ENCODE measurements around the gene UXT. TPM values are rescaled to one million over a fixed set of nuclear protein-coding genes. Genes with fewer than 3 reads are reported as not detected.
"Not testable (repeated sequence)": the region's sequence is repeated elsewhere in the genome, so short reads cannot be mapped to it uniquely, and the experiment has no call there.

UXT gene
- total RNA-seq, 4 donors from 2014 or later, result 40.5 to 148 (median 77.5) TPM

DNA sequence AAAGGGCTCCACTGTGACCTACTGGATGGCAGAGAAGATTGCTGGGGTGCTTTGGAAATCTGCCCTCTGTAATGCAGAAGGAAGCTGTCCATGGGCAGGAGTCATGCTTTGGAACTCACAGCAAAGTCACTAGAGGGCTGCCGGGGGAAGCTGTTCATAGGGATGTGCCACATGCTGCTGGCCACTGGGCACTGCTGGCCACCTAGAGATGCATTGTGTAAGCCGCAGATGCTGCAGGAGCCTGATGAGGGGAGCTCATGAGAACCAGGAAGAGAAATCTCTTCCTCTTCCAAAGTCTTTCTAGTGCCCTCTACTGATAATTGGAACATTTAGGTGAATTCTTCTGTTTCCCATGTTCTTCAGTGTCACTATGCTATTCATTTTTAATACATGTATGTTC, 31.2 kb upstream of the UXT start:
- Histone ChIP-seq H3K4me3 (no peak overlapping the region), H3K27me3 (no peaks in the 10 kb centered on the region), H3K9me3 (no peaks in the 10 kb centered on the region)

DNA sequence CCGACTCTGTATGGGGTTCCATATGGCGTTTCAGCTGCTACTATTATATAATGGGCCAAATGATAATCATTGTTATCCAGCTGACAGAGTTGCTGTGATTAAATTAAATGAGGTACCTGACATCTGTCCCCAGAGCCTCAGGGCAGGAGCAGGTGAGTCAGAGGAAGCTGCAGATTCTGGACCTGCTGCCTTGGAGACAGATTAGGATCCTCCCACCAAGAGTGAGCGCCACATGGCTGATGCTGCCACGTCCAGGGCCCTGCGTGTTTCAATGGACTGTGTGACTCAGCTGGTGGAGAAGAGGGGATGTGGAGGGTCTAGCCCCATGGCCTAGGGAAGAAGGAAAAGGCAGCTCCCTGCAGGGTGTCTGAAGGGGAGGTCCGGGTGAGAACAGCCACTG, 28.3 kb upstream of the UXT start:
- no peak overlapping the region for H3K27ac ChIP-seq
- H3K36me3 ChIP-seq, result no peaks in the 10 kb centered on the region
- no peaks in the 10 kb centered on the region for H3K27me3 ChIP-seq
- no peaks in the 10 kb centered on the region for H3K4me1 ChIP-seq
- no peaks in the 10 kb centered on the region for H3K9me3 ChIP-seq
- H3K4me3 ChIP-seq, result no peak overlapping the region
- no peak for DNase-seq
- TF ChIP-seq POLR2A (IDR thresholded peaks at IDR 0.05), result no peak
- TF ChIP-seq, protein P1, sequence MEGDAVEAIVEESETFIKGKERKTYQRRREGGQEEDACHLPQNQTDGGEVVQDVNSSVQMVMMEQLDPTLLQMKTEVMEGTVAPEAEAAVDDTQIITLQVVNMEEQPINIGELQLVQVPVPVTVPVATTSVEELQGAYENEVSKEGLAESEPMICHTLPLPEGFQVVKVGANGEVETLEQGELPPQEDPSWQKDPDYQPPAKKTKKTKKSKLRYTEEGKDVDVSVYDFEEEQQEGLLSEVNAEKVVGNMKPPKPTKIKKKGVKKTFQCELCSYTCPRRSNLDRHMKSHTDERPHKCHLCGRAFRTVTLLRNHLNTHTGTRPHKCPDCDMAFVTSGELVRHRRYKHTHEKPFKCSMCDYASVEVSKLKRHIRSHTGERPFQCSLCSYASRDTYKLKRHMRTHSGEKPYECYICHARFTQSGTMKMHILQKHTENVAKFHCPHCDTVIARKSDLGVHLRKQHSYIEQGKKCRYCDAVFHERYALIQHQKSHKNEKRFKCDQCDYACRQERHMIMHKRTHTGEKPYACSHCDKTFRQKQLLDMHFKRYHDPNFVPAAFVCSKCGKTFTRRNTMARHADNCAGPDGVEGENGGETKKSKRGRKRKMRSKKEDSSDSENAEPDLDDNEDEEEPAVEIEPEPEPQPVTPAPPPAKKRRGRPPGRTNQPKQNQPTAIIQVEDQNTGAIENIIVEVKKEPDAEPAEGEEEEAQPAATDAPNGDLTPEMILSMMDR (IDR thresholded peaks at IDR 0.05), result no peak

More for the DNA sequence above, 31.2 kb upstream of the UXT start:
- no peak overlapping the region for H3K27ac ChIP-seq
- no peak for TF ChIP-seq POLR2A (IDR thresholded peaks at IDR 0.05)
- TF ChIP-seq, protein P1 (IDR thresholded peaks at IDR 0.05), result no peak
- no peaks in the 10 kb centered on the region for H3K36me3 ChIP-seq
- DNase-seq, result no peak
- H3K4me1 ChIP-seq, result no peaks in the 10 kb centered on the region

DNA sequence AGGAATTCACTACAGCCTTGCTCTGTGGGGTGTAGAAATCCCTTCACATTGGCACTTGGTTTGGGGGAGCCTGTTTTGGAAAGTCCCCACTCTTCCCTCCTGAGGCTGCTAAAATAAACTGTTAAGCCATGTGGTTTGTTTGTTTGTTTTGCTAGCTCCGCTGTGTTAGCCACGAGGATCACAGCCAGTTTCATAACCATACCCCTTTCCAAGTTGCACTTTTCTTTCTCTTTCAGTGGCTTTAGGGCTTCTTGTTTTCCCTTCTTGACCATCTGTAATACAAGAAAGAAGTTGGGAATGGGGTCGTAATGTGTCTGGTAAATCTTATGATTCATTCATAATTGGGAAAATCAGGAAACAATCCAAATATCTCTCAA, 24.8 kb upstream of the UXT start:
- no peak for DNase-seq
- Histone ChIP-seq H3K36me3 (no peaks in the 10 kb centered on the region), H3K4me1 (no peaks in the 10 kb centered on the region), H3K4me3 (no peak overlapping the region), H3K9me3 (no peaks in the 10 kb centered on the region), H3K27ac (no peak overlapping the region), H3K27me3 (no peaks in the 10 kb centered on the region)
- TF ChIP-seq, protein P1 (IDR thresholded peaks at IDR 0.05), result no peak

DNA sequence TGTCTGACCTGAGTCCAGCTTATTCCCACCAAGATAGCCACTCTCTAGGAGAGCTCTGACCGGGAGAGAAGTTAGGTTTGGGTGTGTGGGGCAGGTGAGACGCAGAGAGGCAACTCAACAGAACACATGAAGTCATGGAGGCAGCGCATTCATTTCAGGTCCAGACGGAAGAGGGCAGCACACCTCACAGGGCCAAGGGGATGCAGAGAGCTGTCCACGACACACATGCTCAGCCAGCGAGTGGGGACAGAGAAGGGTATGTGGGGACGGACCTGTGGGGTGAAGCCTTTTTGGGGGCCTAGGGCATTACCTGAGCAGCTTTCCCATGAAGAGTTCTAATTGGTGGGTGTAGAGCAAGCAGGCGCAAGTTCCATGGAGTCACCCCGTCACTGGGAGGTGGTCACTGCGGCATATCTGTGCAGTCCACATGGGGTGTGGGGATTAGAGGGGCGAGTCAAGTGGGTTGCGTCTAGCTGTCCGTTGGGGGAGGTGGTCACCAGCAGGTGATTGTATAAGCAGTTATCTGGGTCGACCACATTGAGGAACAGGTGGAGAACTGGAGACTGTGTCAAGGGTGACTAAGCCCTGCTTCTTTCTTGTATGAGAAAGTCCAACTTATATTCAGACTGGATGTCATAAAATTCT, 24.3 kb upstream of the UXT start:
- DNase-seq, result no peak
- no peak overlapping the region for H3K4me3 ChIP-seq
- no peaks in the 10 kb centered on the region for H3K9me3 ChIP-seq
- H3K27ac ChIP-seq, result no peak overlapping the region
- no peaks in the 10 kb centered on the region for H3K36me3 ChIP-seq
- H3K27me3 ChIP-seq, result no peaks in the 10 kb centered on the region
- H3K4me1 ChIP-seq, result no peaks in the 10 kb centered on the region
- TF ChIP-seq, protein P1 (IDR thresholded peaks at IDR 0.05), result no peak
- TF ChIP-seq POLR2A (IDR thresholded peaks at IDR 0.05), result no peak

DNA sequence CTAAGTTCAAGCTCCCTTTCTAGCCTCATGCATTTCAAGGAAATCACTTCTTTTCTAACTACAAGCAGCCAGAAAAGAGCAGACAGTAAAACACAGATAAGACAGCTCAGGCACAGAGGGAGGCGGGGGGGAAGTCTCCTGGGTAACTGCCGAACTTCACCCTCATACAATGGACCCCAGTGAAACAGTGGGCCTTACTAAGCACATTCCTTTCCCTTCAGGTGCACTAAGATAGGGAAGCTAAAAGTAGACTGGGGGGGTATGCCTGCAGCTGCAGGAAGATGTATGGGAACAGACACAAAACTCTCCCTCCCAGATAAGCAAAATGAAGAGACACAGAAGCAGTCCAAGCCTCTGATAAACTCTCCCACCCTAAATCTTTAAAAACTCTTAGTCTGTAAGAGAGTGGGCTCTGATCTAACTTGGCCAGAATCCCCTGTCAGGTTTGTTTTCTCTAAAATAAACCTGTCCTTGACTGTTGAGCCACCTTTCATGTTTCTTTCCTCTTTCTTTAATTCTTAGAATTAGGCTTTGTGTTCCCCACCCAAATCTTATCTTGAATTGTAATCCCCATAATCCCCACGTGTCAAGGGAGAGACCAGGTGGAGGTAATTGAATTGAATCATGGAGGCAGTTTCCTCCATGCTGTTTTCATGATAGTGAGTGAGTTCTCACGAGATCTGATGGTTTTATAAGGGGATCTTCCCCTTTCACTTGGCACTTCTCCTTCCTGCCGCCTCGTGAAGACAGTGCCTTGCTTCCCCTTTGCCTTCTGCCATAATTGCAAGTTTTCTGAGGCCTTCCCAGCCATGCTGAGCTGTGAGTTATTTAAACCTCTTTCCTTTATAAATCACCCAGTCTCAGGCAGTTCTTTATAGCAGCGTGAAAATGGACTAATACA, 17.2 kb upstream of the UXT start:
- not testable (repeated sequence) for H3K4me3 ChIP-seq, H3K27me3 ChIP-seq, DNase-seq, H3K9me3 ChIP-seq, H3K27ac ChIP-seq, H3K4me1 ChIP-seq, H3K36me3 ChIP-seq

DNA sequence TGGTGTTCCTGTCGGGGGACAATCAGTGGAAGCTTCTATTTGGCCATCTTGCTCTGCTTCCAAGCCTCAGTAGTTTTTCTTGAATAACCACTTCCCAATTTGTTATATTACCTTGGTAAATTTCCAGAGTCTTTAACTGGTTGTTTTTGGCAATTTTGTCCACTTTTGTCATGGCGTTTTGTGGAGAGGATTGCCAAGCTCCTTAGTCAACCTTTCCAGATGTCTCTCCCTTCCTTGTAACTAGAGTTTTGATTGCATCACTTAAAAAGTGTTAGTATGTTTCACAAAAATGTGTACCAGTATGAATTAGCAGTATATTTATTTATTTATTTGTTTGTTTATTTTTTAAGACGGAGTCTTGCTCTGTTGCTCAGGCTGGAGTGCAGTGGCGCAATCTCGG, 15.8 kb upstream of the UXT start:
- TF ChIP-seq, protein P1 (IDR thresholded peaks at IDR 0.05), result no peak
- TF ChIP-seq POLR2A (IDR thresholded peaks at IDR 0.05), result no peak
- H3K9me3 ChIP-seq, result no peaks in the 10 kb centered on the region
- no peaks in the 10 kb centered on the region for H3K36me3 ChIP-seq
- no peaks in the 10 kb centered on the region for H3K4me1 ChIP-seq
- H3K27ac ChIP-seq, result no peak overlapping the region
- H3K27me3 ChIP-seq, result no peaks in the 10 kb centered on the region
- no peak overlapping the region for H3K4me3 ChIP-seq
- DNase-seq, result no peak

DNA sequence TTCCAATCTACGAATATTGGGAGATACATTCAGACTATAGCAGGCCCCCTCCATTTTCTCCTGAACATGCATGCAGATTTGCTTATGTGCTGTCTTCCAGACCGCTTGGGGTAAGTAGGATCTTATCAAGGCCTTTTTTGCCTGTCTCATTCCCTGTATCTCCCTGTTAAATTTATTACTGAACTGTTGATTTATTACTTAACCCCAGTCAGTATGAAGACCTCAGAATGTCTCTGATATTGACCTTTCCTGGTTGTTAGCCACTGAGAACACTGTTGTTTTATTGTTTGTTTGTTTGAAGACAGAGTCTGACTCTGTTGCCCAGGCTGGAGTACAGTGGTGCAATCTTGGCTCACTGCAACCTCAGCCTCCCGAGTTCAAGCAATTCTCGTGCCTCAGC, 6.8 kb upstream of the UXT start:
- not testable (repeated sequence) for H3K27me3 ChIP-seq, H3K4me1 ChIP-seq, H3K27ac ChIP-seq, H3K9me3 ChIP-seq, H3K36me3 ChIP-seq, DNase-seq, H3K4me3 ChIP-seq
